Esophagus muscularis mucosa (tissue), 4 donors: Measurements from ENCODE around the gene CAV3. TPM values are rescaled to one million over a fixed set of nuclear protein-coding genes. Genes with fewer than 3 reads are reported as not detected.

Source experiments
- DNase-seq: peaks from one replicate; pipeline ENCODE4 v3.0.0-alpha.2; 2017; ENCODE audit errors: extremely low spot score
- H3K27ac ChIP-seq, 4 donors: fragments of 200-600 bp; sonication (generic); replicated peaks in 1 of 4; 1 replicate in 3 of 4; 2 replicates in 1 of 4; pipeline ENCODE4 v1.5.1; 2016 to 2019; ENCODE audit warnings: mild to moderate bottlenecking in 1 of 4
- H3K27me3 ChIP-seq, 4 donors: fragments of 200-600 bp; sonication (generic); one replicate each; pipeline versions ENCODE4 v1.5.1 to v1.6.0; 2016 to 2019
- H3K36me3 ChIP-seq, 4 donors: fragments of 200-600 bp; sonication (generic); one replicate each; pipeline ENCODE4 v1.5.1; 2016 to 2019
- H3K4me1 ChIP-seq, 4 donors: fragments of 200-600 bp; sonication (generic); one replicate each; pipeline ENCODE4 v1.5.1; 2016 to 2019
- H3K4me3 ChIP-seq, 4 donors: fragments of 200-600 bp; sonication (generic); 1 replicate in 2 of 4; 2 replicates in 2 of 4; pipeline ENCODE4 v1.5.1; 2016 to 2019; ENCODE audit warnings: mild to moderate bottlenecking in 4 of 4, moderate library complexity in 1 of 4
- H3K9me3 ChIP-seq, 4 donors: fragments of 200-600 bp; sonication (generic); 1 replicate in 3 of 4; 2 replicates in 1 of 4; pipeline ENCODE4 v1.5.1; 2016 to 2019
- CTCF ChIP-seq, 3 experiments: fragments of 200-600 bp in 2 of 3; fragments of 450-650 bp in 1 of 3; sonication (generic) in 2 of 3; IDR thresholded peaks; one replicate each; pipeline ENCODE4 v1.5.1; 2017 to 2019; ENCODE audit warnings: antibody characterized with exemption in 3 of 3, mild to moderate bottlenecking in 2 of 3, moderate library complexity in 1 of 3
- EP300 ChIP-seq: sonication (generic); formaldehyde crosslinking; IDR thresholded peaks from one replicate; pipeline ENCODE4 v1.6.1; 2017; ENCODE audit warnings: antibody characterized with exemption
- POLR2A ChIP-seq: fragments of 450-650 bp; IDR thresholded peaks from one replicate; pipeline ENCODE4 v1.6.1; 2017; ENCODE audit warnings: antibody characterized with exemption, moderate library complexity, mild to moderate bottlenecking, low read depth
- POLR2AphosphoS5 ChIP-seq, 2 donors: sonication (generic); formaldehyde crosslinking; IDR thresholded peaks; one replicate each; pipeline ENCODE4 v1.6.1; 2017; ENCODE audit warnings: antibody characterized with exemption in 2 of 2
- WGBS: methylation state at CpG from one replicate; pipeline ENCODE4 v1.1.5; 2018; 5-methylcytosine and 5-hydroxymethylcytosine counted together
- intact Hi-C: fragments of 100-400 bp; cut with DNase I; formaldehyde crosslinking; loops from one replicate; pipeline ENCODE4 v1.15.1; 2023
- total RNA-seq, 4 donors: library from RNA; depleted of rRNA; stranded (reverse); fragments of >200 nt; gene quantifications; one replicate each; pipeline versions ENCODE4 v1.1.0 to v1.2.1, GENCODE V29; 2016

CAV3 gene
- total RNA-seq, 4 donors from 2014 or later: not detected

GRCh38 chr3:8768364-8769087, 34.9 kb downstream of the CAV3 start:
- Histone ChIP-seq H3K9me3 (no peaks in the 10 kb centered on the region), H3K4me1 (peaks cover 15 to 31% (median 29%) of the 10 kb centered on the region in 4 donors), H3K36me3 (no peaks in the 10 kb centered on the region), H3K27ac (no peak overlapping the region), H3K27me3 (peaks cover 0 to 63% (median 18%) of the 10 kb centered on the region in 4 donors), H3K4me3 (peak overlapping the region; percentile 31 to 53 (median 43))
- TF ChIP-seq EP300 (no peak), POLR2A (no peak), POLR2AphosphoS5 (IDR thresholded peaks at IDR 0.05) (no peak), CTCF (IDR thresholded peaks at IDR 0.05) (no peak)
- peak; percentile 81 for DNase-seq
- WGBS: 11% methylated on average over 29 of the region's 36 CpGs
- intact Hi-C loops: no loop called here

GRCh38 chr3:8769088-8769822, 35.7 kb downstream of the CAV3 start, which contains the start of gene OXTR:
OXTR (minus strand) TSS chr3:8769613; CDS start chr3:8768187, 1,426 bp downstream.
- Histone ChIP-seq H3K36me3 (no peaks in the 10 kb centered on the region), H3K4me3 (peak within 1 kb of the TSS; percentile 31 to 53 (median 43)), H3K4me1 (peaks cover 15 to 31% (median 29%) of the 10 kb centered on the region in 4 donors), H3K9me3 (no peaks in the 10 kb centered on the region), H3K27me3 (peaks cover 0 to 63% (median 18%) of the 10 kb centered on the region in 4 donors), H3K27ac (no peak within 1 kb of the TSS)
- peak in 2 of 3 experiments; percentile 84 to 95 for TF ChIP-seq CTCF (IDR thresholded peaks at IDR 0.05)
- TF ChIP-seq POLR2AphosphoS5 (IDR thresholded peaks at IDR 0.05): no peak
- 11% methylated on average over 45 of the region's 53 CpGs for WGBS
- intact Hi-C loops: no loop called here
- DNase-seq: peak; percentile 75

GRCh38 chr3:8773941-8774542, 40.4 kb downstream of the CAV3 start:
- WGBS: 66% methylated on average over 5 of the region's 5 CpGs
- peaks cover 7 to 10% (median 9%) of the 10 kb centered on the region in 4 donors for H3K4me1 ChIP-seq
- intact Hi-C loops: no loop called here
- H3K36me3 ChIP-seq: no peaks in the 10 kb centered on the region
- peaks cover 0 to 45% (median 4%) of the 10 kb centered on the region in 4 donors for H3K27me3 ChIP-seq
- no peaks in the 10 kb centered on the region for H3K9me3 ChIP-seq
- DNase-seq: peak; percentile 70
- H3K4me3 ChIP-seq: no peak overlapping the region
- no peak overlapping the region for H3K27ac ChIP-seq
- TF ChIP-seq CTCF (IDR thresholded peaks at IDR 0.05) (no peak), POLR2A (no peak), POLR2AphosphoS5 (IDR thresholded peaks at IDR 0.05) (no peak), EP300 (no peak)

GRCh38 chr3:8775181-8775580, 41.6 kb downstream of the CAV3 start:
- peak; percentile 80 for DNase-seq
- 86% methylated on average over 5 of the region's 5 CpGs for WGBS

More at GRCh38 chr3:8775181-8775580, 41.6 kb downstream of the CAV3 start:
- Histone ChIP-seq H3K27ac (no peak overlapping the region), H3K4me3 (no peak overlapping the region), H3K4me1 (no peaks in the 10 kb centered on the region), H3K36me3 (no peaks in the 10 kb centered on the region), H3K27me3 (peaks cover 0 to 35% (median 3%) of the 10 kb centered on the region in 4 donors), H3K9me3 (no peaks in the 10 kb centered on the region)
- intact Hi-C loops: no loop called here
- no peak for TF ChIP-seq CTCF (IDR thresholded peaks at IDR 0.05)
- TF ChIP-seq EP300: no peak
- no peak for TF ChIP-seq POLR2A
- no peak for TF ChIP-seq POLR2AphosphoS5 (IDR thresholded peaks at IDR 0.05)
